Measurements from ENCODE around the gene CAVIN2.

CAVIN2 gene

DNA sequence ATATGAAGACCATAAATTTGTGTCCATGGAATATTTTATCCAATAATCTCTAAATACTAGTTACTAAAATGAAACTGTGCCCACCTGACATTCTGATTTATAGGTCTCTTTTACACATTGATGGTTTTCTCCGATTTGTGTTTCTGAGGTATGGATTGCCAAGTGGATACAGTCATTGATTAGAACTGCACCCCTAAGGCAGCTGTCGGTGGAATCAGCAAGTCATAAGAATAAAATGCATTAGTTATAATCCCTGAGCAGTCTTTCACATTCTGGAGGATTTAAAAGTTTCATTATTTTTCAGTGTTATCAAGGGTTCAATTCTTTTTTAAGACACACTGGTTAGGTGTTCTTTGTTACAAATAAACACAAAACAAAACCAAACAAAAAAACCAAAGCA is 6.0 kb downstream of the CAVIN2 start:
- no peak for DNase-seq (ENCODE audit: low read depth in 1 of 2, low spot score in 1 of 2)

DNA sequence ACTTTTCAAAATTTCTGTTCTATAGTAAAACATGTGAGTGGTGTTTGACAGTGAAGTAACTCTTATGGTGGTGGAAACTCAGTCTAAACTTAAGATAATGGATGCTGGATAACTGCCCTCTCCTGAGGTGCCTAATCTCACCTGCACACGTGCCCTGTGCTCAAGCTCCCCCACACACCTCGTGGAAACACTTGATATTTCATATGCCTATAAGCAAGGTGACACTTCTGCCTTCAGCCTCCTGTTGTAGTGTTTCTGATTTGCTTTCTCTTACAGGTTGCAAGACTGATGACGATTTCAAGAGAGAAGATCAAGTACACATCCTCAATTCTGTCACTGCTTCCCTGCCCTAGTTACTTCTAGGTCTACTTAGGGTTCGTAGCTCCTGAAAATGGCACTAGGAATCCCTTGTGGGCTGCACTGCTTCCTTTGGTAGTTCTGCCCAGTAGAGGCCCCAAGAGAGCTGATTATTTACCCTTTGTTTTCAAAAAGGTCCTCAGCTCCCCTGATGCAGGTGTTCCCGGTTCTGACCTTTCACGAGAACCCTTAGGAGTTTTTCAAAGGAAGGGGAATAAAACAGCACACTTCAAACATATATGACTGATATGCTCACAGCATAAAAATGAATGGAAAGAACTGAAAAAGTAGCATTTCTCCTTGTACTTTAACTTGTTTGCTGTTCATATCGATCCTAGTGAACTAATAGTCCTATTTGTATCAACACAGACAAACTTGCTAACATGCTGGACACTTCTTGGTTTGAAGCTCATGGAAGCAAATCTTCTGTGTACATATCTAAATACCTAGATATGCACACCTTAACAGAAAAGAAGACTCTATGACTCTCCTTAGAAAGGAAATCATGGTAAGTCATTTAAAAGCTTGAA is 6.7 kb downstream of the CAVIN2 start:
- DNase-seq (ENCODE audit: low read depth in 1 of 2, low spot score in 1 of 2) = no peak

DNA sequence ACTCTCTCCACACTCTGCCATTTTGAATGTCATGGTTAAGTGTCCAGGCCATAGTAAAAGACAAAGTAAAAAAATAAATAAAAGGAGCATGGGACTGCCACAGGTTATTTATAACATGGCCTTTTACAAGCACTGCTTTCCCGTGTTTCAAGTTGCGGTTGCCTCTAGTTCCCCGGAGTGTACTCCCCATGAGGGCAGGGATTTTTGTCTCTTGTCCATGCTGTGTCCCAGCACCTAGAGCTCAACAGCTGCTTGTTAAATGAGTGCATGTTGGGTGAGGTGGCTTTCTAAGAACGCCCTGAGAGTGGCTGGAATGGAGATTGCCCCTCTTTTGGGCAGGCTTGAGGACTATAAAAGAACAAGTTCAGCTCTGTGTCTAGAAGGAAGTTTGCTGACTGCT is 8.4 kb downstream of the CAVIN2 start:
- DNase-seq (ENCODE audit: low read depth in 1 of 2, low spot score in 1 of 2) = no peak

DNA sequence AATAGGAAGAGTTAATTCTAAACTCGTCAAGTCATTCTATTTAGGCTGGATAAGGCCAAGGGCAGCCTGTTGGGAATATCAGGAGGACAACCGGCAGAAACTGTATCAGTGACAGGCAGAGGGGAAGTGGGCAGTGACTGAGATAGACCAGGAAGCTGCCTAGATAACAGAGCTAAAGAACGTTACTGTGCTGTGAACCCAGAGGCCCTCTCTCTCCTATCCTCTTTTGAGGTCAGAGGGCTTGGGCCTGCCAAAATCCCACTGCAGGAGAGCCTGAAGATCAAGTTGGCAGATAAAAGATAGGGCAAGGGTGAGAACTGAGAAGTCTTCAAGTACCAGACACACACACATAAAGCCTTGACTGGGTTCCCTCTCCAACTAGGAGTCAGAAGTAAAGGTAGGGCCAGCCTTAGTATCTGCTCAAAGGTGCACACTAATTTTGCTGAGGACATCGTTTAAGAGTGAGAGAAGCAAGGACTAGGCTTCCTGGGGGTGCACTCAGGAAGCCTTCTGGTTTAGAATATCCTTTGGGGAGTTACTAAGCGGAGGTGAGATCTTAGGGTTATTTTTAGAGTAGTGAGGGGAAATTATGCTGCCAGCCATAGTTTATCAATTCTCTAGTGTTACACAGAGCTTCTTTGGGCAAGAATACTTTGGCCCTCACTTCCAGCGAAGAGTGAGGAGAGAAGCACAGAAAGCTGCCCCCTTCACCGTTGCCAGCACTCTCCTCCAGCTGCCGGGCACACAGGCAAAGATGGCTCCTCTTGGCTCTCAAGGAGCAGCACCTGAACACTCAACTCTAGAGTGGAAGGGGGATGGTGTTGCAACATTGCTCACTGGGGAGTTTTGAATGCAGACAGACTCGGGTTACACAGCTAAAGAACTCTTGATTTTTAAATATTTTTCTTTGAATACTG is 9.8 kb downstream of the CAVIN2 start:
- no peak for DNase-seq (ENCODE audit: low read depth in 1 of 2, low spot score in 1 of 2)

DNA sequence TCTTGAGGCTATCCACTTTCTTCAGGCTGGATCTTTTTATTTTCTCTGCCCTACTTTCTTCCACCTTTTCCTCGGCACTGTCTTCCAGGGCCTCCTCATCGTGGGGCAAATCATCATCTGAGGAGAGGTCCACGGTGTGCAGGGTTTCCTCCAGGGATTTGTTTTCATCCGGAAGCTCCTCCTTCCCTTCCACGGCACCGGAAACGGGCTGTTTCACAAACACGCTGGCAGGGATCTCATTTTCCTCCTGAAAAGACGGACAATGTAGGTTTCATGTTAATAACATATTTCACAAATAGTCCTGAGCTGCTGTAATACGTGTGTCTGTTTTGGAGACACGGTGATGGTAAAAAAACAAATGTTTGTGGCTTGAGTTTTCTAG is 10.4 kb downstream of the CAVIN2 start:
- DNase-seq (ENCODE audit: low read depth in 1 of 2, low spot score in 1 of 2) = no peak

DNA sequence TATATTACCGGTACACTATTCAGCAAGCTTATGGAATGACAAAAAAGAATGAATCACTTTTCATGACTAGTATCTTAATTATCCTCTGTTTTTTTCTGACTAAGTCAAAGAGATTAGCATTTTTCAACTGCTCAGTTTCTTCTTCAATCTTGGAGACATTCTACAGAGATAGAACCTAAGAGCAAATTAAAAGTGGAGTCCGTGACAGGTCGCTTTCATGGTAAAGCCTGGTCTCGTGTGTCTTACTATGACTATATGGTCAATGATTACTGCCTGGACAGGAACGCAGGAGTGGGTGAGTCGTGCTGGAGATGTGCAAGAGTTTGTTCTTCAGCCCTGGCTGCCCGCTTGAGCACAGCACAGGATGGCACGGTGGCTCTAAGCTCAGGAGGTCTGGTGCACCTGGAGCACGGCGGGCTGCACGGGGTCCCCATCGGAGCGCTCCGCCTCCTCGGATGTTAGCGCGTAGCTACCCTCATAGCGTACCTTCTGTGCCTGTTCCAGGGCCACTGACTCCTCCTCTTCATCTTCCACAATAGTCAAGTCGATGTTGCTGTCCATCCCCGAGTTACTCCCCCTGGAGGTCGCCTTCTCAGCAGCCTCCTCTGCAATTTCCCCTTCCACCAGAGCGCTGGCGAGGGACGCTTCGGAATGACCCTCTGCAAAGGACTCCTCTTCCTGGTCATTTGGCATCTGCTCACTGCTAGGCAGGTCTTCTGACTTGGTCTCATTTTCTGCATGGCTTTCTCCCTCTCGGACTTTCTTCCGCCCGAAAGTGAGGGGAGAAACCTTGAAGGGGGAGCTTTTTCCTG is 11.1 kb downstream of the CAVIN2 start:
- no peak for DNase-seq (ENCODE audit: low read depth in 1 of 2, low spot score in 1 of 2)

DNA sequence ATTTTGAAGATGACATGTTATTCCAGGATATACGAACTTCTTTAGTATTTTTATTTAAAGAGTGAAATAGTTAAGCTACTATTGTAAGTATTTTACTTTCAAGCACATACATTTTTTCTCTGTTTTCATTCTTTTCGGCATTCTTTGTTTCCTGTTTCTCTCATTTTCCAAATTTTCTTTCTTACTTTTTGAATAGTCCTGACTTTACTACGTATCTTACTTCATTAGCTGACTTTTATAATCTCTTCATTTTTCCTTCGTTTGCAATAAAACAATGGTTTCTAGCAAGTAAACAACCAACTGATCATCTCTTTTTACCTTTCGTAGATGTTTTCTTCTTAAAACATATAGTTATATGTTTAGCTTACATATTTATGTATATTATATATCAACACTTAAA is 11.8 kb downstream of the CAVIN2 start:
- no peak for DNase-seq (ENCODE audit: low read depth in 1 of 2, low spot score in 1 of 2)

DNA sequence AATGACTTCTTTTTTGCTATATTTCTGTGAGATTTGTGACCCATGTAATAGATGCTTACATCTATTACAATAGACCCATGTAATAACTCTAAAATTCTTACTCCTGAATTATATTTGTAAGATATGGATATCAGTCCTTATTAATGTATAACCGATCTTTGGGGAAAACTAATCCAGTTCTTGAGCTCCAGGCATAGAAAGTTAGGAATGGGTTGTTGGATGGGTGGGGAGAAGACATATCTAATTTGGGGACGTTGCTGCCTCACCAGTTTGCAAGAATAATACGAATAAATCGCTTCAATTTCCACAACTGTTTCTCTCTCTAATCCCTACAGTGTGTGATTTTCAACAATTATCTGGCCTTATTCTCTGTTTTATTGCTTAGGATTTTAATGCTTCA is 13.5 kb downstream of the CAVIN2 start:
- no peak for DNase-seq (ENCODE audit: low read depth in 1 of 2, low spot score in 1 of 2)

DNA sequence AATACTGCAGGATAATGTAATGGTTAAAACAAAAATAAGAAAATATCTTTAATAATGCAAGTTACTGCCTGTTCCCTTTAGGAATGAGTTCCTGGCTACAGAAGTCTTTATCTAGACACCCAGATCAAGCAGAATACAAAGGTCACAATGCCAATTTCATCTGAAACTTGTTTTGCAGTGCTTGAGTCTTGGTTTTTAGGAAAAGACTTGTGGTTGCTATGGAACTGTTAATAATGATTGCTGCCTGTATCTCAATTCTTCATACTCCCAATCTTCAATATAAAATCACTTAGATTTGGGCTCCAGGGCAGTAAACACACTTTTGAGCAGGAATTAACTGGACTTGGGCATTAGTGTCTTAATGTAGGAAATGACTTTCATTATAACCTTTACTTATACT is 14.2 kb downstream of the CAVIN2 start:
- no peak for DNase-seq (ENCODE audit: low read depth in 1 of 2, low spot score in 1 of 2)

DNA sequence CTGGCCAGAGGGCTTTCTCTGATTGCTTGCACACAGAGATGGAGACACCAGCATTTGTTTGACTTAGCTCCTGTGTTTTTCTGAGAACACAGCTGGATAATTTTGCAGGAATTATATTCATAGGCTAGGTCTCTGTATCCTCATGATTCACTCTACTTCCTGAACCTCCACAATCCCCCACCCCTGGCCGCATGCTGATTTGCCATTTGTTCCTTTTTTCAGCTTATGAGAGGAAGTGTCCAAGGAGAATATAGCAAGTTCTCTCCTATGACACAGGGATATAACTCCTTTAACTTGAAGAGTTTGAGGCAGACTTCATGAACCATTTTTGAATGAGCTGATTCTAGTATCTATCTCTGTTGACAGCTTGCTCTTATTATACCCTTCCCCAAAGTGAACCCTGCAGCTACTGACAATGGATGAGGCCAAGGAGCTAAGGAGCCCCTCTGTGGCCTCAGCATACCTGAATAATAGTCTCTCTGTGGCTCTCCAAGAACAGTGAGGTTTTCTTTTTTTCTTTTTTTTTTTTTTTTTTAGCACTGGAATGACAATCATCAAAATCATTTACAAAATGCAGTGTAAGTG is 15.4 kb downstream of the CAVIN2 start:
- no peak for DNase-seq (ENCODE audit: low read depth in 1 of 2, low spot score in 1 of 2)

DNA sequence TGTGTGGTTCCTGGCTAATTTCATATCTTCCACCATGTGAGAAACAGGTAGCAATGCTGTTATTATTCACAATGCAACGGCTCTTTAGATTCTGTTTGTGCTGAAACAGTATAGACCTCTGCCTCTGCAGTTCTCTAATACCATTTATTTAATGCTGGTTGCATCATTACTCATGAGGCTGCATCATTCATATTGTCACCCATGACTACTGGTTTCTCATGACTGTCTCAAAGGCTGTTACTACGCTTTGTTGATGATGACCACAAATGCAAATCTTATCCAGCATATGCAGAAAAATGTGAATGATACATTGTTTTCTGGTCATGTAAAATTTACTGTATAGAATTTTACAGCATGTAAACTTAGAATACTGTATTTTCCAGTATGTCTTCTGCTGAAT is 22.5 kb downstream of the CAVIN2 start:
- no peak for DNase-seq (ENCODE audit: low read depth in 1 of 2, low spot score in 1 of 2)

DNA sequence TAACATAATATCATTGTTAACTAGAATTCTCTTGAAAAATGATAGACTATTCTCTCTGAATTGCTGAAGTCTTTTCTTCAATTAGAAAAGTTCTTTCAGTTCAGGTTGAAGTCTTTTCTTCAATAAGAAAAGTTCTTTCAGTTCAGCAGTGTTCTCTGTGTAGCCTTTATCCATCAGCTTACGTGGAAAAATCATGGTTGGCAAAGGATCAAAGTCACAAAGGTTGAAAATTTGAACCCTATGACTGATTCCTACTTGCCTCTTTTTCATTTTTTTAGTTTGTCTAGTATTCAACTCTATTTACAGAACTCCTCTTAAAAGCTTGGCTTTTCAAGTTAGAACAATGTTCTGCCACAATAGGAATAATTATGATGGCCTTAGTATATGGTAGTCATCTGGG is 25.8 kb downstream of the CAVIN2 start:
- no peak for DNase-seq (ENCODE audit: low read depth in 1 of 2, low spot score in 1 of 2)

DNA sequence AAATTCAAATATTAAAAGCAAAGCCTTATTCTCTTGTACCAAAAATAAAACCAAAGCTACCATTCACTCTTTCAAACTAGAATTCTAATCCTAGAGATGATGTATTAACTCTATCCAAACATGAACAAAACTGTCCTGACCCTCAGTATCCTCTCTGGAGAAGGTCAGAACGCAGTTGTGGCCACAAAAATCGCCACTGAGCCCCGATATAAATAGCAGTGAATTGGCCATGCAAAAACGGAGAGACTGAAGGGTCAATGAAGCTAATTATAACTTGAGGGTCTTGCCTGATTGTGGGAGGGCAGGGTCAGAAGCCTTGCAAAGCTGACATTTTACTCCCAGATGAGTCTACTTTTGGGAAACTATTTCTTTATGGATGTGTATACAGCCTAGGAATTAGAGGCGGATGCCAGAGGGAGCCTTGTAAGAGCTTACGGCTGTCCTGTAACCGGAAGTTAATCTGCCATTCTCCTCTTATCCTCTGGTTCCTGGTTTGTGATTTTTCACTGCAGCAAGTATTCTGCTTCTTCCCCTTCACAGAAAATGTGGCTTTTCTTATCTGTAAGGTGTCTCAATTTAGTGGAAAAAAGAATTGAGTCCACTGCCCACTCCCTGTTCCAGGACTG is 28.1 kb downstream of the CAVIN2 start:
- DNase-seq (ENCODE audit: low read depth in 1 of 2, low spot score in 1 of 2) = no peak

DNA sequence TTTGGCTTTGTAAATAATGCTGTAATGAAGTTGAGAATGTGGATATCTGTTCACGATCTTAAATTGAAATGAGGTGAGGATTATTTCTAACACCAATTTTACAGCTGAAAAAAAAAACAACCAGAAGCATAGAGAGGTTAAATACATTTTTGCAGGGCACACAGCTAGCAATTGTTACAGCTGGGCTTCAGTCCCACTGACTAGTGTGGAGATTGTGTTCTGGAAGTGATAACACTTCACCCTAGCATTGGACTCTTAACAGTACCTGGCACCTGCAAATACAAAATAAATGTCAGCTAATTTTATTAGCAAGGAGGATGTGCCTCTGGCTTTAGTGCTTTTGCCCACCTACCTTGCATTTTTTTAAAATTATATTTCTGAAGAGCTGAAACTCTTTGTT is 28.8 kb downstream of the CAVIN2 start:
- no peak for DNase-seq (ENCODE audit: low read depth in 1 of 2, low spot score in 1 of 2)

DNA sequence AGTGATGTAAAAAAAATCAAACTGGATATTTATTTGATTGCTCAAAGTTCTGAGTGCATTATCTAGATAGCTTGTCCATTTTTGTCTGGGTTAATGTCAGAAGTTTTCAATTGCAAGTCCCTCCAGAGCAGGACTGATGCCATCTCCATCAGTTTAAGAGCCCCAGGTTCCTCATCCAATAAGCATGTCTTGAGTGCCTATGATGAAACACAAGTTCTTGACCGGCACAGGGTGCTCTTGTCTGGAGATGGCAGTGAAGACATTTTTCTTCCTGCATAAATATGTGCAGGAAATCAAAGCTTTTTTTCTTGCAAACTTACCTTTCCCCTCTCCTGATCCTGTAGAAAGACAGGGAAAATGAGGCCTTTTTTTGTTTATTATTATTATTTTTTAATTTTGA is 31.9 kb downstream of the CAVIN2 start:
- DNase-seq (ENCODE audit: low read depth in 1 of 2, low spot score in 1 of 2) = no peak

DNA sequence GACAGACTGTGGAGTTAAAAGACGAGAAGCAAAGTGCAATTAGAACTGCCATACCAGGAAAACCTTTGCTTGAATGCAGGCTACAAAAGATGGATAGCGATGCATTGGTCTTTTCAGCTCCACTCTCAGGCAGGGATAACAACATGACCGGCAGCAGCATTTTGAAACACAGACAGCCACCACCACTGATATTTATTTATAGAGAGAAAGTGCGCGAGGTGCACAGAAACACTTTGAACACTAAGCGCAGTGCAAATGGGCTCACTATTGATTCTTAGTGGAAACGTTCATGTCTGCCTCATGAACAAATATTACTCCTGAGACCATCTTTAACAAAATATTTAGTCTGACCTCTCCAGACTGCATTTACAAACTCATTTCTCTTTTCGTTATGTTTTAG is 32.9 kb downstream of the CAVIN2 start:
- no peak for DNase-seq (ENCODE audit: low read depth in 1 of 2, low spot score in 1 of 2)

DNA sequence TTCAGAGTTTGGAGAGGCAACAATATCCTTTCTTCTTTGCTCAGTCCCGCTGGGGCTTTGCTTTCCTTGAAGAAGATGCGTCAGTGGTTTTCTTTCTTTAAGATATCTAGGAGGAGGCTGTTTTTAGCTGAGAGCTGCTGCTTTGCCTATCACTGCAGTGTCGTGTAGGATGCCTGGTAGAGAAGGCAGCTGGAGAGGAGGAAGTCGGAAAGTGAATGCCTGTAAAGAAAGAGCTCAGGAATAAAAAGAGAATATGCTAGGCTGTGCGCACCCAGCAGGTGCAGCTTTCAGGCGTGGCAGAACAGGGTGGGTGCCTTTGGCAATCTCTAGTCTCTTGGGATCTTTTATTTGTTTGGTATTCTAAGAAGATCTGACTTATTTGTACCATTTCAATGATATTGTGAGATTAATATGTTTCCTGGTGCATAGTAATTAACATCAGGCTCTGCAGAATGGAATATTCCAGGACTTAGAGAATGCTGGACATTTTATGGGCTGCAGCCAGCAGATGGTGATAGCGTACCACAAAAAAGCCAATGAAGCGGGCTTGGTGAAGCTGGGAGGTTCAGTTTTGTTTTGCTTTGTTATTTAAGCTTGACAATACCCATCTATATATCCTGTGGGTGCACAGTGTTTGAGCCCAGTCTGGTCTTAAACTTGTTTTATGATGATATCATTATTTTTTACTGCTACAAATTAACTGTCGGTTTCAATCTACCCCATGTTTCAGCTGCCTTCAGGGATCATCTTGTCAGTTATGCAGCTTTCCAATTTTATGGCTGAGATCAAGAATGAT is 34.9 kb downstream of the CAVIN2 start:
- no peak for DNase-seq (ENCODE audit: low read depth in 1 of 2, low spot score in 1 of 2)

DNA sequence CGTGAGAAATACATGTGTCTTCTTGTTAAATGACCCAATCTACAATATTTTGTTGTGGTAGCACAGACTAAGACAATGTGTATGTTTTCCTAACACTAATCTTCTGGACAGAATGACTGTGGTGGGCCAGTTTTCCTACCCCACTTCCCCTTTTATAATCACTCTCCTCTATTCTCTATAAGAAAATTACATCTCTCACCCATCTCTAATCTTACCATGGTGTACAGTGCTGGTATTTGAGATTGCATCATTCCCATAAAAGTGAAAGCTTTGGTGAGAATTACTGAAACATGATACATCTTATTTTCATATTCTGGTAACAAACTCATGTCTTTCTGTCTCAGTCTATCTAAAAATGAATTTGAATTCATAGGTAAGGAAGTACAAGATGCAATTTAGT is 40.5 kb downstream of the CAVIN2 start:
- no peak for DNase-seq (ENCODE audit: low read depth in 1 of 2, low spot score in 1 of 2)

DNA sequence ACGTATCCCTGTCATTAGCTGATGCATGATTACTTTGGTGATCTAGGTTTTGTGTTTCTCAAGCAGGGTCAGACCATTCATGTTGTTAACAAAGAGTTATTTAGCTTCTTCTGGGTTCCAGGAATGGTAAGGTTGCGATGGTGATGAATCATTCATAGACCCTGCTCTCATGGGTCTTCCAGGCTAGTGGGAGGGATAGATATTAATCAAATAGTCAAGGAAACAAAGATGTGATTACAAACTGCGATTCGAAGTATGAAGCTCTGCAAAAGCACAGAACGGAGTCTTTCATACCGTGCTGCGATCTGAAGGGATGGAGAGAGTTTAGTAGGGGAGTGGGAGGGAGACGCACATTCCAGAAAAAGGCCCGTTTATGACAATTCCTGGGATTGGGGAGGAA is 42.1 kb downstream of the CAVIN2 start:
- DNase-seq (ENCODE audit: low read depth in 1 of 2, low spot score in 1 of 2) = no peak

DNA sequence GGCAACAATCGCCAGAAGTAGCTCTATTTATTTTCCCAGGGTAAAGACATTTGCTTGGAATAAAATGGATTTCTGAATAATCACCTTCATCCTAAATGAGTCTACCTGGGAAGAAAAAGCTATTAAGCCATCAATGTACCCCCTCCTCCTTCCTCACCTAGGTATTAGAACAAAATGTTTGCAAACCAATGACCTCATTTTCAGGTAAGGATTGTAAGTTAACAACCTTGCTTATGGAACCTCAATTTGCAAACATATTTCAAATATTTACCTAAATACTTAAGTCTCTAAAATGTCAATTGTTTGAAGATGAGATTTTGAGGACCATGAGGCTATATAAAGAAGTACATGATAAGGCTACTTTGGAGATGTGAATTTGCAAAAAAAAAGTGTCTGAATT is 43.9 kb downstream of the CAVIN2 start:
- no peak for DNase-seq (ENCODE audit: low read depth in 1 of 2, low spot score in 1 of 2)

All from stimulated activated CD4-positive, alpha-beta T cell treated with anti-CD3 and anti-CD28 coated beads, Interleukin-15, amount 100 ng/mL, for 1 hour (primary cell).